LNCAP (cell line): ENCODE measurements around the gene TMPRSS13.

ENCODE experiments used
- TF ChIP-seq, protein P1 (sequence below): fragments of 450-650 bp; IDR thresholded peaks from 2 replicates; pipeline ENCODE4 v1.5.1; 2017; ENCODE audit warnings: mild to moderate bottlenecking

TMPRSS13 gene

GRCh38 chr11:117876341-117877119, 52.7 kb downstream of the TMPRSS13 start, which contains the start of gene FXYD6:
TSS of gene FXYD6 (minus strand) at chr11:117876658. CDS start at chr11:117842776, 33,882 bp downstream.
- TF ChIP-seq, protein P1, sequence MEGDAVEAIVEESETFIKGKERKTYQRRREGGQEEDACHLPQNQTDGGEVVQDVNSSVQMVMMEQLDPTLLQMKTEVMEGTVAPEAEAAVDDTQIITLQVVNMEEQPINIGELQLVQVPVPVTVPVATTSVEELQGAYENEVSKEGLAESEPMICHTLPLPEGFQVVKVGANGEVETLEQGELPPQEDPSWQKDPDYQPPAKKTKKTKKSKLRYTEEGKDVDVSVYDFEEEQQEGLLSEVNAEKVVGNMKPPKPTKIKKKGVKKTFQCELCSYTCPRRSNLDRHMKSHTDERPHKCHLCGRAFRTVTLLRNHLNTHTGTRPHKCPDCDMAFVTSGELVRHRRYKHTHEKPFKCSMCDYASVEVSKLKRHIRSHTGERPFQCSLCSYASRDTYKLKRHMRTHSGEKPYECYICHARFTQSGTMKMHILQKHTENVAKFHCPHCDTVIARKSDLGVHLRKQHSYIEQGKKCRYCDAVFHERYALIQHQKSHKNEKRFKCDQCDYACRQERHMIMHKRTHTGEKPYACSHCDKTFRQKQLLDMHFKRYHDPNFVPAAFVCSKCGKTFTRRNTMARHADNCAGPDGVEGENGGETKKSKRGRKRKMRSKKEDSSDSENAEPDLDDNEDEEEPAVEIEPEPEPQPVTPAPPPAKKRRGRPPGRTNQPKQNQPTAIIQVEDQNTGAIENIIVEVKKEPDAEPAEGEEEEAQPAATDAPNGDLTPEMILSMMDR, result no peak

DNA sequence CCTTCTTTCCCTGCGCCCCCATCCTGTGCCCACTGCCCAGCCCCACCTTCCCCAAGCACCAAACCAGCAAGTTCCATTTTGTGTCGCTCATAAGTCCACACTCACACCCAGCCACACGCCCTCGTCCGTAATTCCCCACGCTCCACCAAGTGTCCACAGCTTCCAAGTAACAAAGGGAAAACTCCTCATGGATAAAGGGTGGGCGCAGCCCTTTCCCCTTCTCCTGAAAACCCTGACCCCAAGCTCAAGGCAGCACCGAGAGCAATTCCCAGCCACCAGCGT, 53.2 kb downstream of the TMPRSS13 start:
- TF ChIP-seq, protein P1, result no peak

DNA sequence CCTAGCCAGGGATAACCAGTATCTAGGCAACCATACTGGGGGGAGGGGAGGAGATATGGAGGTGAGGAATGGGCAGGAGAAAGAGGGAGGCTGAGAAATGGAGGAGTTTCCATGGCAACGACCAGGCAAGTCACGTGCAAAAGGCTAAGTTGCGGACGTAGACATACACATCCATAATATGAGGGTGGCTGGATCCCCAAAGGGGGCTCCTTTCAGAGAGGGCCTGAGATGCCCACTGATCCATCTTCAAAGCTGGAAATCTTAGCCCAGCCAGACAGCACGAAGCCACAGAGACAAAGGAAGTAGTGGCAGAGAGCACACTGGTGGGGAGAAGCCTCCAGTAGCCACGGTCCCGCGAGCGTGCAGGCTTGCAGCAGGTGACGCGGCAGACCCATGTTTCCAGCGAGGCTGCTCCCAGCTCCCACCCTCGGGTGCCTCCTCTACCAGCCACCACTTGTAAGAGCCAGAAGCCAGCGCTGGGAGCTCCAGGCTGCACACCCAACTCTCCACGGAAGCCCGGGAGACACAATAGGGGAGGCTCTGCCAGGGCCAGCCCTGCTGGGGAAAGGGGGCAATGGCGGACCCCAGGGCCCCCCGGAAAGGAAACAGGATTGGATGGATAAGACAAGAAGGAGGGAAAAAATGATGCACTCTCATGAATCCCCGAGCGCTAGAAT, 53.7 kb downstream of the TMPRSS13 start:
- TF ChIP-seq, protein P1, result no peak

DNA sequence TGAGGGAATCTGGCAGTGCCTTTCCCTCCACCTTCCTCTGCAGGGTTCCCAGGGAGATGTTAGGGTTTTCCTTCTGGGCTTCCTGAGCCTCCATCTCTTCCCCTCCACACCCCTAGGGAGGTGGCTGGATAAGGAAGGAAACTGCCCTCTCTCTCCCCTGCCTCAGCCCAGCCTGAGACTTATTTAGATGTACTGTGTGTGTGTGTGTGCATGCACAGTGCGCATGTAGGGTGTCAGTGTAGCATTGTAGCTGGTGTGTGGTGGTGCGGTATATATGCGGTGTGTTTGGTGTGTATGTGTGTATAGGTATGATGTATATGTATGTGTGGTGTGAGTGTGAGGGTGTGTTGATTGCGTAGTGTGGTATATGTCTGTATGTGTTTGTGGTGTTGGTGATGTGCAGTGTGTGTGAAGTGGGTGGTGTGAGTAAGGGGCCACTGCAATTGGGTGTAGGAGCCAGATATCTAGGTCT, 54.3 kb downstream of the TMPRSS13 start:
- TF ChIP-seq, protein P1, result no peak

- TF ChIP-seq, protein P1, result no peak
Observed at GRCh38 chr11:117874253-117874909, 54.8 kb downstream of the TMPRSS13 start.

DNA sequence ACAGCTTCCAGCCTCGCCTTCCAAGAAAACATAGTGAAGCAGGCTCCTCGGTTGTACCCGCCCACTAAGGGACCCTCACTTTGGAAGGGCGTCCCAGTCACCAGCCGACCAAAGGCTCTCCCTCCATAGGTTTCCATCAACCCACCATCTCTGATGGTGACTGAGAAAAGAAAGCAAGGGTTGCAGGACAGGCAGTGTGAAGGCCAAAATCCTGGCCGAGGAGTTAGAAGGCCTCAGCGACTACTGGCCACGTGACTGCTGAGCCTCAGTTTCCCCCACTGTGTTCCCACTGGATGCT, 55.4 kb downstream of the TMPRSS13 start:
- TF ChIP-seq, protein P1, result no peak

GRCh38 chr11:117872975-117873827, 56.0 kb downstream of the TMPRSS13 start:
- TF ChIP-seq, protein P1, result no peak
